D721Med (cell line): ENCODE data around the gene ZNHIT6.

Source experiments
- DNase-seq: peaks from one replicate; pipeline ENCODE4 v3.0.0; 2011; ENCODE audit warnings: low spot score; ENCODE audit not compliant: insufficient read length
- FAIRE-seq: peaks from 2 replicates; lab custom pipeline; 2011; peaks lifted over from hg19 to GRCh38; lab: Jason Lieb, UNC
- CTCF ChIP-seq: IDR thresholded peaks from 2 replicates; pipeline ENCODE4 v1.5.1; 2012; ENCODE audit warnings: mild to moderate bottlenecking, control low read depth; ENCODE audit not compliant: insufficient read depth; ENCODE audit errors: missing control alignments

The ZNHIT6 gene

GRCh38 chr1:85638412-85638811 is 69.8 kb downstream of the ZNHIT6 start:
- DNase-seq (no peak), FAIRE-seq (no peak)
- TF ChIP-seq CTCF: no peak

- no peak for DNase-seq
- TF ChIP-seq CTCF: no peak
- FAIRE-seq: no peak
These were observed 77.7 kb downstream of the ZNHIT6 start for GRCh38 chr1:85630493-85630892.

GRCh38 chr1:85629532-85629920 is 78.7 kb downstream of the ZNHIT6 start:
- no peak for FAIRE-seq
- TF ChIP-seq CTCF: no peak

GRCh38 chr1:85628791-85629531 is 79.3 kb downstream of the ZNHIT6 start:
- FAIRE-seq (no peak), DNase-seq (no peak)
- no peak for TF ChIP-seq CTCF

More at GRCh38 chr1:85629532-85629920, 78.7 kb downstream of the ZNHIT6 start:
- no peak for DNase-seq

GRCh38 chr1:85626818-85627217 is 81.4 kb downstream of the ZNHIT6 start:
- TF ChIP-seq CTCF: no peak

GRCh38 chr1:85624361-85624760 is 83.9 kb downstream of the ZNHIT6 start:
- FAIRE-seq: no peak
- no peak for TF ChIP-seq CTCF
- no peak for DNase-seq

More at GRCh38 chr1:85626818-85627217, 81.4 kb downstream of the ZNHIT6 start:
- no peak for FAIRE-seq
- no peak for DNase-seq

- DNase-seq (no peak), FAIRE-seq (no peak)
- TF ChIP-seq CTCF: no peak
These were observed 85.2 kb downstream of the ZNHIT6 start for GRCh38 chr1:85623061-85623471.
